Fibroblast of the aortic adventitia (primary cell): Measurements from ENCODE around the gene MTREX. TPM values are rescaled to one million over a fixed set of nuclear protein-coding genes. Genes with fewer than 3 reads are reported as not detected.
A peak's percentile ranks its signal among the peaks of the same experiment; 100 is the strongest.

Experiments used
- DNase-seq: peaks from one replicate; pipeline ENCODE4 v3.0.0-alpha.2; 2010; ENCODE audit warnings: low read depth
- H3K4me3 ChIP-seq: 2 replicates; pipeline ENCODE4 v1.5.1; 2011; ENCODE audit warnings: low read depth, mild to moderate bottlenecking, control low read depth, low read length, moderate library complexity
- total RNA-seq: library from RNA; depleted of rRNA; stranded (reverse); fragments of >200 nt; gene quantifications from 2 replicates; pipeline ENCODE4 v1.2.3, GENCODE V29; 2012; ENCODE audit warnings: low replicate concordance
- TF ChIP-seq, protein P1 (sequence below): IDR thresholded peaks from 2 replicates; pipeline ENCODE4 v1.5.1; 2011; ENCODE audit warnings: mild to moderate bottlenecking, low read length, control low read depth, inconsistent platforms; ENCODE audit not compliant: insufficient read depth

The MTREX gene
- total RNA-seq, 1 donor = 123 TPM

DNA sequence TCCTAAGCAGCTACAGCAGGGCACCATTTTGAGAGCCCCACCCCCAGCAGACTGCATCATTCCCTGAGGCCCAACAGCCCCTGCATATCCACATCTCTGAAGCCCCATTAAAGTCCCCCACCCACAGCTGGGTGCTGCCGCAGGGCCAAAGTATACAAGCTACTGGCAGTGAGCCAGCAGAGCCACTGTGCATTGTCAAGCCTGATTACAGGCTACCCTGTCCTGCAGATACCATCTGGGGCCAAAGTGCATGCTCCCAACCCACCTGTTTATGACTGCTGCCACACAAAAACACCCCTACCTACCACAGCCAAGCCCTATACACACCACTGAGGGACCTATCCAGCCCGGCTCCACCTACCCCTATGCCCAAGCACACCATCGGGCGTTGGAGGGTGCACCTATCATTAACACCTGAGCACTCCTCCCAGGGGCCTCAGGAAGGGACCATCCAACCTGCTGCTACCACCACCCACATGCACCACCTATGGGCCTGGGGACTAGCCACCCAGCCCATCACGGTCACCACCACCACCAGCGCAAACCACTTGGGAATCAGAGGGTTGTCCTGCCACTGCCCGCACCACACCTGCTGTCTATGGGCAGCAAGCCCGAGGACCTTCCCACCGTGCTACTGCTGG lies 121.9 kb downstream of the MTREX start:
- no peak overlapping the region for H3K4me3 ChIP-seq
- DNase-seq = no peak
- TF ChIP-seq, protein P1, sequence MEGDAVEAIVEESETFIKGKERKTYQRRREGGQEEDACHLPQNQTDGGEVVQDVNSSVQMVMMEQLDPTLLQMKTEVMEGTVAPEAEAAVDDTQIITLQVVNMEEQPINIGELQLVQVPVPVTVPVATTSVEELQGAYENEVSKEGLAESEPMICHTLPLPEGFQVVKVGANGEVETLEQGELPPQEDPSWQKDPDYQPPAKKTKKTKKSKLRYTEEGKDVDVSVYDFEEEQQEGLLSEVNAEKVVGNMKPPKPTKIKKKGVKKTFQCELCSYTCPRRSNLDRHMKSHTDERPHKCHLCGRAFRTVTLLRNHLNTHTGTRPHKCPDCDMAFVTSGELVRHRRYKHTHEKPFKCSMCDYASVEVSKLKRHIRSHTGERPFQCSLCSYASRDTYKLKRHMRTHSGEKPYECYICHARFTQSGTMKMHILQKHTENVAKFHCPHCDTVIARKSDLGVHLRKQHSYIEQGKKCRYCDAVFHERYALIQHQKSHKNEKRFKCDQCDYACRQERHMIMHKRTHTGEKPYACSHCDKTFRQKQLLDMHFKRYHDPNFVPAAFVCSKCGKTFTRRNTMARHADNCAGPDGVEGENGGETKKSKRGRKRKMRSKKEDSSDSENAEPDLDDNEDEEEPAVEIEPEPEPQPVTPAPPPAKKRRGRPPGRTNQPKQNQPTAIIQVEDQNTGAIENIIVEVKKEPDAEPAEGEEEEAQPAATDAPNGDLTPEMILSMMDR = no peak

DNA sequence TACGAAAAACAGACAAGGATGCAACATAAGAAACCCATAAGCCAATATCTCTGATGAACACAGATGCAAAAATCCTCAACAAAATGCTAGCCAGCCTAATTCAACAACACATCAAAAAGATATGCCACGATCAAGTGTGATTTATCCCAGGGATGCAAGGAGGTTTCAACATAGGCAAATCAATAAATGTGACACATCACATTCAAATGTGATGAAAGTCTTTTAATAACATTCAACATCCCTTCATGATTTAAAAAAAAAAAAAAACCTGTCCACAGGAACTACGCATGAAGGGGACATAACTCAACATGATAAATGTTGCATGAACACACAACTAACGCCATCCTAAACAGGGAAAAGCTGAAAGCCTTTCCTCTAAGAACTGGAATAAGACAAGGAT lies 124.8 kb downstream of the MTREX start:
- H3K4me3 ChIP-seq = no peak overlapping the region
- TF ChIP-seq, protein P1 = no peak
- no peak for DNase-seq

DNA sequence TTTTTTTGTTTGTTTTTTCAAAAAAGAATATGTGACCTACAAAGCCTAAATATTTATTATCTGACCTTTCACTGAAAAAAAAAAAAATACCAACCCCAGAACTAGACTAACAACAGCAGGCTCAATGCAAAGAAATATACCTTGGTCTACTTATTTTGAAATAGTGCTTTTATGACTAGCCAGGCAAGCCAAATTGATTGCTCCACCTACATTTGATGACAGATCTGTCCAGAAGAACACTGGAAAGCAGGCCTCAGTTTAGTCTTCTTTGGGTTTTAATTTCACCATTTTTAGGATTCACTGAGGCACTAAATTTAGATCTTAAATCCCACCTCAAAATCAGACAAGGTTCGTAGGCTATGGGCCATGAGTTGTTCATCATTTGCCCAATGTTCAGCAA lies 129.7 kb downstream of the MTREX start:
- H3K4me3 ChIP-seq = no peak overlapping the region
- TF ChIP-seq, protein P1 = no peak
- DNase-seq = peak; percentile 28

- H3K4me3 ChIP-seq = no peak overlapping the region
- no peak for DNase-seq
- TF ChIP-seq, protein P1 = no peak
Observed at GRCh38 chr5:55437859-55438206, 130.0 kb downstream of the MTREX start.

DNA sequence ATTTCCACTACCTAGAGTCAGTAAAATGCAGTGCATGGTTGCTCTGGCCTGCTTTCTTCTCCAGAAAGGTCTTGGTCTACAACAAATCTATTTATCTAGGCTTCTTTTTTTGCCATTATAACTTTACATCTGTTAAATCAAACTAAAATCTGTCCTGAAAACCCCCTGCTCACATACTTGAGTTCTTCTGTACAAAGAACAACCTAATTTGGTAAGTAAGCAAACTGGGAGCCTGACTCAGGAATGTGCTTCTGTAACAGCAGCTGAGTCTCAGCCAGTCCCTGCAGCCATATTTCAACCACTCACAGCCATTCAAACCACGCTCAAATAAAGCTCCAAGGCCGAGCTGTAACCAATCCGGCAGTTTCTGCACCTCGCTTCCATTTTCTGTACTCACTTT lies 131.2 kb downstream of the MTREX start:
- H3K4me3 ChIP-seq = no peak overlapping the region
- TF ChIP-seq, protein P1 = no peak
- DNase-seq = peak; percentile 60

- no peak for DNase-seq
- TF ChIP-seq, protein P1 = no peak
Observed at GRCh38 chr5:55440188-55440646, 132.4 kb downstream of the MTREX start.

More at GRCh38 chr5:55440188-55440646, 132.4 kb downstream of the MTREX start:
- no peak overlapping the region for H3K4me3 ChIP-seq
